Cardiac muscle cell (in vitro differentiated cells and primary cell): ENCODE data around the gene HLA-DPB1. TPM values are rescaled to one million over a fixed set of nuclear protein-coding genes. Genes with fewer than 3 reads are reported as not detected.

Experiments
- DNase-seq, 2 donors: peaks; one replicate each; pipeline versions ENCODE4 v3.0.0 to v3.0.0-alpha.2; 2010 to 2017; ENCODE audit warnings: low read depth in 1 of 2, low spot score in 1 of 2
- H3K27ac ChIP-seq: fragments of 200-600 bp; sonication (generic); 2 replicates; pipeline ENCODE4 v1.5.1; 2016
- H3K27me3 ChIP-seq: fragments of 200-600 bp; sonication (generic); 2 replicates; pipeline ENCODE4 v1.6.0; 2016; ENCODE audit warnings: control low read depth
- H3K36me3 ChIP-seq: fragments of 200-600 bp; sonication (generic); 2 replicates; pipeline ENCODE4 v1.5.1; 2016; ENCODE audit warnings: control low read depth
- H3K4me1 ChIP-seq: fragments of 200-600 bp; sonication (generic); 2 replicates; pipeline ENCODE4 v1.8.1; 2017; ENCODE audit warnings: low read depth, mild to moderate bottlenecking, mixed run types
- H3K4me3 ChIP-seq: fragments of 200-600 bp; sonication (generic); 2 replicates; pipeline ENCODE4 v1.5.1; 2016; ENCODE audit warnings: mild to moderate bottlenecking
- H3K9me3 ChIP-seq: fragments of 200-600 bp; sonication (generic); 2 replicates; pipeline ENCODE4 v1.5.1; 2017; ENCODE audit warnings: low read depth, mild to moderate bottlenecking, control low read depth
- CTCF ChIP-seq: IDR thresholded peaks from 2 replicates; pipeline ENCODE4 v1.5.1; 2012; ENCODE audit warnings: low read depth, mild to moderate bottlenecking, low read length
- polyA plus RNA-seq: library from polyadenylated mRNA; unstranded; fragments of >200 nt; fragmentation: Nextera tagmentation; extraction: Ambion mirVana; gene quantifications from 2 replicates; pipeline ENCODE4 v1.2.1, GENCODE V29; 2016
- total RNA-seq: library from RNA; depleted of rRNA; stranded (reverse); fragments of >200 nt; gene quantifications from 2 replicates; pipeline ENCODE4 v1.2.3, GENCODE V29; 2016

HLA-DPB1 gene
- total and polyA plus RNA-seq, 2 experiments from 2014 or later, result 8.6 to 26.1 TPM

GRCh38 chr6:33114406-33114805 is 38.6 kb downstream of the HLA-DPB1 start:
- H3K36me3 ChIP-seq, result no peaks in the 10 kb centered on the region
- H3K4me1 ChIP-seq, result no peaks in the 10 kb centered on the region
- H3K27me3 ChIP-seq, result peaks cover 46% of the 10 kb centered on the region
- no peak overlapping the region for H3K27ac ChIP-seq
- DNase-seq, result no peak
- no peaks in the 10 kb centered on the region for H3K9me3 ChIP-seq
- TF ChIP-seq CTCF, result no peak
- H3K4me3 ChIP-seq, result no peak overlapping the region

GRCh38 chr6:33116417-33116816 is 40.6 kb downstream of the HLA-DPB1 start:
- Histone ChIP-seq H3K4me1 (no peaks in the 10 kb centered on the region), H3K27me3 (peaks cover 38% of the 10 kb centered on the region), H3K9me3 (no peaks in the 10 kb centered on the region), H3K36me3 (no peaks in the 10 kb centered on the region), H3K27ac (no peak overlapping the region), H3K4me3 (peak overlapping the region; percentile 0)
- peak in 1 of 2 donors; percentile 9 for DNase-seq
- no peak for TF ChIP-seq CTCF

GRCh38 chr6:33116841-33117711 is 41.3 kb downstream of the HLA-DPB1 start:
- Histone ChIP-seq H3K36me3 (no peaks in the 10 kb centered on the region), H3K4me1 (no peaks in the 10 kb centered on the region), H3K27ac (no peak overlapping the region), H3K4me3 (peak overlapping the region; percentile 0), H3K27me3 (peaks cover 38% of the 10 kb centered on the region), H3K9me3 (no peaks in the 10 kb centered on the region)
- peak; percentile 19 to 44 for DNase-seq
- TF ChIP-seq CTCF, result no peak

GRCh38 chr6:33117811-33118277 is 42.1 kb downstream of the HLA-DPB1 start:
- no peak for DNase-seq
- Histone ChIP-seq H3K27me3 (peaks cover 38% of the 10 kb centered on the region), H3K4me3 (no peak overlapping the region), H3K9me3 (no peaks in the 10 kb centered on the region), H3K36me3 (no peaks in the 10 kb centered on the region), H3K4me1 (no peaks in the 10 kb centered on the region), H3K27ac (no peak overlapping the region)
- TF ChIP-seq CTCF, result no peak

- Histone ChIP-seq H3K4me1 (no peaks in the 10 kb centered on the region), H3K27me3 (peaks cover 38% of the 10 kb centered on the region), H3K36me3 (no peaks in the 10 kb centered on the region), H3K9me3 (no peaks in the 10 kb centered on the region), H3K27ac (no peak overlapping the region), H3K4me3 (no peak overlapping the region)
- peak; percentile 62 to 66 for DNase-seq
- TF ChIP-seq CTCF, result peak; percentile 67
Measured at GRCh38 chr6:33118525-33119123, 42.8 kb downstream of the HLA-DPB1 start.
